ENCODE results near the gene RYR2. TPM values are rescaled to one million over a fixed set of nuclear protein-coding genes. Genes with fewer than 3 reads are reported as not detected.

Gene RYR2
- total RNA-seq, 2 experiments from 2014 or later, result not detected

DNA sequence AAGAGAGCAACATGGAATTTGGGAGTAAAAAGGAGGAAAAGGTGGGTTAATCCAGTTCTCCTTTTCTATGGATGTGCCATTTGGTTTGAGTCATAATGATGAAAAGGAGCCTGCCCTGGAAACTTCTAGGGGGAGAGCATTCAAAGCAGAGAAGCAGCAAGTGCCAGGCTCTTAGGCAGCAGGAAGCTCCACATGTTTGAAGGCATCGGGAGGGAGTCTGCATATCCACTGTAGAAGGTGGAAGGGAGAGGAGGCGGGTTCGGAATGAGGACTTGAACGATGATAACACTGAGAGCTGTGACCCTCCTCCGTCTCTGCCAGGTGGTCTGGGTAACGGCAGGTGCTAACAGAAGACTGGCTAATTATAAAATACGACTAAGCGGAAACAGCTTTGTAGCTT lies 128.2 kb downstream of the RYR2 start:
- no peak overlapping the region for H3K4me2 ChIP-seq (ENCODE audit: low read length)
- no TSS peak for BruUV-seq (replicated peaks)
- H3K4me3 ChIP-seq (ENCODE audit: low read depth, low read length, poor library complexity, severe bottlenecking), result no peak overlapping the region
- H3K9me3 ChIP-seq (ENCODE audit: low read length), result no peaks in the 10 kb centered on the region
- no peaks in the 10 kb centered on the region for H3K79me2 ChIP-seq (ENCODE audit: insufficient read depth, low read depth, low read length)
- H3K36me3 ChIP-seq (ENCODE audit: insufficient read depth, low read length), result no peaks in the 10 kb centered on the region
- ChIA-PET CTCF (ENCODE audit: unreplicated experiment) (no interaction called here), POLR2A (no interaction called here)
- H3K9me2 ChIP-seq (ENCODE audit: insufficient read depth, low read length), result no peaks in the 10 kb centered on the region
- H3K27ac ChIP-seq (ENCODE audit: low read depth, low read length, poor library complexity, severe bottlenecking), result no peak overlapping the region
- TF ChIP-seq EZH2phosphoT487 (IDR thresholded peaks at IDR 0.05; ENCODE audit: borderline replicate concordance, low read depth, low read length), result no peak
- TF ChIP-seq, protein P1, sequence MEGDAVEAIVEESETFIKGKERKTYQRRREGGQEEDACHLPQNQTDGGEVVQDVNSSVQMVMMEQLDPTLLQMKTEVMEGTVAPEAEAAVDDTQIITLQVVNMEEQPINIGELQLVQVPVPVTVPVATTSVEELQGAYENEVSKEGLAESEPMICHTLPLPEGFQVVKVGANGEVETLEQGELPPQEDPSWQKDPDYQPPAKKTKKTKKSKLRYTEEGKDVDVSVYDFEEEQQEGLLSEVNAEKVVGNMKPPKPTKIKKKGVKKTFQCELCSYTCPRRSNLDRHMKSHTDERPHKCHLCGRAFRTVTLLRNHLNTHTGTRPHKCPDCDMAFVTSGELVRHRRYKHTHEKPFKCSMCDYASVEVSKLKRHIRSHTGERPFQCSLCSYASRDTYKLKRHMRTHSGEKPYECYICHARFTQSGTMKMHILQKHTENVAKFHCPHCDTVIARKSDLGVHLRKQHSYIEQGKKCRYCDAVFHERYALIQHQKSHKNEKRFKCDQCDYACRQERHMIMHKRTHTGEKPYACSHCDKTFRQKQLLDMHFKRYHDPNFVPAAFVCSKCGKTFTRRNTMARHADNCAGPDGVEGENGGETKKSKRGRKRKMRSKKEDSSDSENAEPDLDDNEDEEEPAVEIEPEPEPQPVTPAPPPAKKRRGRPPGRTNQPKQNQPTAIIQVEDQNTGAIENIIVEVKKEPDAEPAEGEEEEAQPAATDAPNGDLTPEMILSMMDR (conservative IDR thresholded peaks at IDR 0.05; ENCODE audit: low read length), result no peak
- H2AFZ ChIP-seq (ENCODE audit: low read length), result no peak overlapping the region
- no peaks in the 10 kb centered on the region for H4K20me1 ChIP-seq (ENCODE audit: insufficient read depth, low read length)
- no peak for DNase-seq (ENCODE audit: low spot score)
- no peaks in the 10 kb centered on the region for H3K4me1 ChIP-seq (ENCODE audit: insufficient read depth, low read length, poor library complexity, severe bottlenecking)
- intact Hi-C loops (cut with micrococcal nuclease; ENCODE audit: unreplicated experiment), result no loop called here

DNA sequence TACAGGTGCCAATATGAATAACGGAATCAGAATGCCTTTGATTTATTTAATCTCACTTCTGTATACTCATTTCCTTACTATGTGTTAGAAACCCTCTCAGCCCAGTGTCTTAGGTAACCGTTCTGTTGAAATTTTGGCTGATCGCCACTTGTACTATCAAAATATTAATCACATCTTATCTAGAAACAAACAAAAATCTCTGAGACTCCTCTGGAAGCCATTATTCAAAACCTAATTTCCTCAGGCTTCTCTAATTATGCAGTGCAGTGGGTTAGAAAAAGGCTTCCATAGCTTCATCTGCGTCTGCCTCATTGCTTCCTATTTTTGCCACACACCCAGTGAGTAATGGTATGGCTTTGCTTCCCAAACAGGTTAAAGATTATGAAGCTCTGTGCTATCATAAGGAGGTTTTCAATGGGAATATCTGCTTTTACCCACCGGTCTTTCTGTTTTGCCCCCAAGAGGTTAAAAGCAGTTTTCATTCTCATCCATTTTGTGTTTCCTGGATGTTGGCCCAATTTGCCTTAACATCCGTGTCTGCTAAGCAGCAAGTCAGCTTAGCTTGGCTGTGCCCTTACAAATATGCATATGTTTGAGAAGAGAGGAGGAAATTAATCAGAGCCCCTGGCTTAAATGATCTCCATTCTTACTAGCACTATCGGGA lies 129.6 kb downstream of the RYR2 start:
- CTCF ChIA-PET (ENCODE audit: unreplicated experiment), result no interaction called here

DNA sequence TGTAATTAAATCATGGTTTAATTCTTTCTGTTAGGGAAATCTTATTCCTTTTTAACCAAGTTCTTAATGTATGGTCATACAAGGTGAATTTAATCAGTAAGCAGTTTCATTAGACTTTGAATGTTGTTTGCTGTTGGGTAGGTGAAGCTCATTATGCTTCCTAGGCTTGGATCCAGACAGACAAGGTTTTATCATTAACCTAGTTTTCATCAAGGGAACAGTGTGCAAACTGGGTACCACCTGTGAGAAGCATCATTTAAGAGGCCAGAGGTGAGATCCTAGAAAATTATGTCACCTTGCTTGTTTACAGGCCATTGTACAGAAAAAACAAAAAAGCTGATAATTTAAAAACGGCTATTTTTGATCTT lies 130.1 kb downstream of the RYR2 start:
- CTCF ChIA-PET (ENCODE audit: unreplicated experiment), result no interaction called here
- no TSS peak for BruUV-seq (replicated peaks)

More for the DNA sequence above, 129.6 kb downstream of the RYR2 start:
- no peaks in the 10 kb centered on the region for H3K9me3 ChIP-seq (ENCODE audit: low read length)
- TF ChIP-seq, protein P1 (conservative IDR thresholded peaks at IDR 0.05; ENCODE audit: low read length), result no peak
- no peak for TF ChIP-seq EZH2phosphoT487 (IDR thresholded peaks at IDR 0.05; ENCODE audit: borderline replicate concordance, low read depth, low read length)
- POLR2A ChIA-PET, result no interaction called here
- H3K4me3 ChIP-seq (ENCODE audit: low read depth, low read length, poor library complexity, severe bottlenecking), result no peak overlapping the region
- no peak overlapping the region for H2AFZ ChIP-seq (ENCODE audit: low read length)
- H3K4me2 ChIP-seq (ENCODE audit: low read length), result no peak overlapping the region
- BruUV-seq (replicated peaks), result no TSS peak
- DNase-seq (ENCODE audit: low spot score), result no peak
- H3K79me2 ChIP-seq (ENCODE audit: insufficient read depth, low read depth, low read length), result no peaks in the 10 kb centered on the region
- intact Hi-C loops (cut with micrococcal nuclease; ENCODE audit: unreplicated experiment), result no loop called here
- no peaks in the 10 kb centered on the region for H3K9me2 ChIP-seq (ENCODE audit: insufficient read depth, low read length)
- H4K20me1 ChIP-seq (ENCODE audit: insufficient read depth, low read length), result no peaks in the 10 kb centered on the region
- no peak overlapping the region for H3K27ac ChIP-seq (ENCODE audit: low read depth, low read length, poor library complexity, severe bottlenecking)
- H3K36me3 ChIP-seq (ENCODE audit: insufficient read depth, low read length), result no peaks in the 10 kb centered on the region
- no peaks in the 10 kb centered on the region for H3K4me1 ChIP-seq (ENCODE audit: insufficient read depth, low read length, poor library complexity, severe bottlenecking)

More for the DNA sequence above, 130.1 kb downstream of the RYR2 start:
- Histone ChIP-seq H3K36me3 (ENCODE audit: insufficient read depth, low read length) (no peaks in the 10 kb centered on the region), H4K20me1 (ENCODE audit: insufficient read depth, low read length) (no peaks in the 10 kb centered on the region), H3K4me2 (ENCODE audit: low read length) (no peak overlapping the region), H3K9me3 (ENCODE audit: low read length) (no peaks in the 10 kb centered on the region), H3K4me3 (ENCODE audit: low read depth, low read length, poor library complexity, severe bottlenecking) (no peak overlapping the region), H3K4me1 (ENCODE audit: insufficient read depth, low read length, poor library complexity, severe bottlenecking) (no peaks in the 10 kb centered on the region), H3K79me2 (ENCODE audit: insufficient read depth, low read depth, low read length) (no peaks in the 10 kb centered on the region), H2AFZ (ENCODE audit: low read length) (no peak overlapping the region), H3K9me2 (ENCODE audit: insufficient read depth, low read length) (no peaks in the 10 kb centered on the region), H3K27ac (ENCODE audit: low read depth, low read length, poor library complexity, severe bottlenecking) (no peak overlapping the region)
- TF ChIP-seq, protein P1 (conservative IDR thresholded peaks at IDR 0.05; ENCODE audit: low read length), result no peak
- no peak for TF ChIP-seq EZH2phosphoT487 (IDR thresholded peaks at IDR 0.05; ENCODE audit: borderline replicate concordance, low read depth, low read length)
- DNase-seq (ENCODE audit: low spot score), result no peak
- intact Hi-C loops (cut with micrococcal nuclease; ENCODE audit: unreplicated experiment), result no loop called here
- POLR2A ChIA-PET, result no interaction called here
